NB4 (cell line): Measurements from ENCODE around the gene COL6A2.
"Not testable (repeated sequence)": the region's sequence is repeated elsewhere in the genome, so short reads cannot be mapped to it uniquely, and the experiment has no call there.

Experiments used
- DNase-seq: peaks from one replicate; pipeline ENCODE4 v3.0.0; 2010; ENCODE audit warnings: low read depth
- H3K4me3 ChIP-seq: one replicate; pipeline ENCODE4 v1.5.1; 2011; ENCODE audit warnings: mild to moderate bottlenecking, low read depth, low read length, moderate library complexity
- CTCF ChIP-seq: IDR thresholded peaks from one replicate; pipeline ENCODE4 v1.5.1; 2012; ENCODE audit warnings: low read depth, low read length
- MAX ChIP-seq: IDR thresholded peaks from 2 replicates; pipeline ENCODE4 v1.6.1; 2011; ENCODE audit warnings: low read depth, low read length
- MYC ChIP-seq: IDR thresholded peaks from 2 replicates; pipeline ENCODE4 v1.6.1; 2011; ENCODE audit warnings: low read depth, low read length
- POLR2A ChIP-seq: IDR thresholded peaks from 2 replicates; pipeline ENCODE4 v1.6.1; 2011; ENCODE audit warnings: mild to moderate bottlenecking; ENCODE audit not compliant: insufficient read length; ENCODE audit errors: extremely low read depth

COL6A2 gene

GRCh38 chr21:46135782-46136395 lies 38.0 kb downstream of the COL6A2 start:
- no peak overlapping the region for H3K4me3 ChIP-seq
- TF ChIP-seq MYC (no peak), POLR2A (no peak), MAX (no peak)
- DNase-seq, result no peak

GRCh38 chr21:46136739-46137349 lies 38.9 kb downstream of the COL6A2 start:
- H3K4me3 ChIP-seq, result no peak overlapping the region
- no peak for DNase-seq
- TF ChIP-seq CTCF, result no peak
- no peak for TF ChIP-seq MAX
- TF ChIP-seq MYC, result no peak
- no peak for TF ChIP-seq POLR2A

- no peak for DNase-seq
- H3K4me3 ChIP-seq, result no peak overlapping the region
- TF ChIP-seq CTCF (no peak), MYC (no peak), MAX (no peak), POLR2A (no peak)
Measured at GRCh38 chr21:46137908-46138307, 40.0 kb downstream of the COL6A2 start.

- no peak for DNase-seq
- H3K4me3 ChIP-seq, result no peak overlapping the region
- TF ChIP-seq MAX (no peak), POLR2A (no peak), CTCF (no peak), MYC (no peak)
Measured at GRCh38 chr21:46138383-46138970, 40.6 kb downstream of the COL6A2 start.

GRCh38 chr21:46139686-46140085 lies 41.8 kb downstream of the COL6A2 start:
- TF ChIP-seq MYC (no peak), CTCF (no peak), POLR2A (no peak), MAX (no peak)
- no peak for DNase-seq
- H3K4me3 ChIP-seq, result no peak overlapping the region

GRCh38 chr21:46140352-46141003 lies 42.6 kb downstream of the COL6A2 start:
- not testable (repeated sequence) for DNase-seq, H3K4me3 ChIP-seq
